Nephron (organoid): Measurements from ENCODE around the gene CCDC74B.
"Not testable (repeated sequence)": the region's sequence is repeated elsewhere in the genome, so short reads cannot be mapped to it uniquely, and the experiment has no call there.

Experiments used
- H3K27ac Mint-ChIP-seq, 3 experiments: 2 replicates each; pipeline ENCODE4 v1.8.0; 2020; ENCODE audit warnings: mixed read lengths in 3 of 3, mild to moderate bottlenecking in 2 of 3, moderate library complexity in 1 of 3
- H3K27me3 Mint-ChIP-seq: 2 replicates; pipeline ENCODE4 v1.8.0; 2021; ENCODE audit warnings: low read depth, mild to moderate bottlenecking, moderate library complexity, mixed read lengths
- H3K36me3 Mint-ChIP-seq: 2 replicates; pipeline ENCODE4 v1.8.0; 2020; ENCODE audit warnings: low read depth, mixed read lengths
- H3K4me1 Mint-ChIP-seq: 2 replicates; pipeline ENCODE4 v1.8.0; 2020; ENCODE audit warnings: mixed read lengths
- H3K4me3 Mint-ChIP-seq, 3 experiments: 2 replicates each; pipeline ENCODE4 v1.8.0; 2020; ENCODE audit warnings: mild to moderate bottlenecking in 3 of 3, mixed read lengths in 3 of 3, moderate library complexity in 2 of 3
- H3K9me3 Mint-ChIP-seq: 2 replicates; pipeline ENCODE4 v1.8.0; 2020; ENCODE audit warnings: mixed read lengths
- CTCF ChIP-seq, 3 experiments: fragments of 200-600 bp; sonication (generic); IDR thresholded peaks; one replicate each; pipeline ENCODE4 v1.5.0; 2021; ENCODE audit warnings: antibody characterized with exemption in 3 of 3; ENCODE audit not compliant: unreplicated experiment in 3 of 3

CCDC74B gene

DNA sequence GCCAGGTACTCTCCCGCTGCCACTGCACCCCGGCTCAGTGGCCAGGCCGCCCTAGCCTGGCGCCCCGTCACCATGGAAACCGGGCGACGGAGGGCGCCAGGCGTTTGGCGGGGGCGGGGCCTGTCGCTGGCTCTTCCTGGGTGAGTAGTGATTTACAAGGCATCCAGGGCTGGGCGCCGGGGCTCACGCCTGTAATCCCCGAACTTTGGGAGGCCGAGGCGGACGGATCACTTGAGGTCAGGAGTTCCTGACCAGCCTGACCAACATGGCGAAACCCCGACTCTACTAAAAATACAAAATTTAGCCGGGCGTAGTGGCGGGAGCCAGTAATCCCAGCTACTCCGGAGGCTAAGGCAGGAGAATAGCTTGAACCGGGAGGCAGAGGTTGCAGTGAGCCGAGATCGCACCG is at the start of gene CCDC74B:
TSS of gene CCDC74B (minus strand) at position 107 of the 409 bp plus-strand sequence. CDS start 116 bp downstream, outside the sequence.
- not testable (repeated sequence) for H3K9me3 Mint-ChIP-seq, H3K4me1 Mint-ChIP-seq, H3K36me3 Mint-ChIP-seq, H3K27me3 Mint-ChIP-seq
- Mint-ChIP-seq H3K4me3 (peak within 1 kb of the TSS; percentile 83 to 88 (median 84)), H3K27ac (peak within 1 kb of the TSS in 2 of 3 experiments; percentile 51 to 70)

DNA sequence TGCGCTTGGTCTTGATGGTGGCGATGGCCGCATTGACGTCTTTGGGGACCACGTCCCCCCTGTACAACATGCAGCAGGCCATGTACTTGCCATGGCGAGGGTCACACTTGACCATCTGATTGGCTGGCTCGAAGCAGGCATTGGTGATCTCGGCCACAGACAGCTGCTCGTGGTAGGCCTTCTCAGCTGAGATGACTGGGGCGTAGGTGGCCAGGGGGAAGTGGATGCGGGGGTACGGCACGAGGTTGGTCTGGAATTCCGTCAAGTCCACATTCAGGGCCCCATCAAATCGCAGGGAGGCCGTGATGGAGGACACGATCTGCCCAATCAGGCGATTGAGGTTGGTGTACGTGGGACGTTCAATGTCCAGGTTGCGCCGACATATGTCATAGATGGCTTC is 48.9 kb upstream of the CCDC74B start:
- not testable (repeated sequence) for H3K4me3 Mint-ChIP-seq, H3K4me1 Mint-ChIP-seq, H3K9me3 Mint-ChIP-seq, H3K27me3 Mint-ChIP-seq, H3K36me3 Mint-ChIP-seq, H3K27ac Mint-ChIP-seq

DNA sequence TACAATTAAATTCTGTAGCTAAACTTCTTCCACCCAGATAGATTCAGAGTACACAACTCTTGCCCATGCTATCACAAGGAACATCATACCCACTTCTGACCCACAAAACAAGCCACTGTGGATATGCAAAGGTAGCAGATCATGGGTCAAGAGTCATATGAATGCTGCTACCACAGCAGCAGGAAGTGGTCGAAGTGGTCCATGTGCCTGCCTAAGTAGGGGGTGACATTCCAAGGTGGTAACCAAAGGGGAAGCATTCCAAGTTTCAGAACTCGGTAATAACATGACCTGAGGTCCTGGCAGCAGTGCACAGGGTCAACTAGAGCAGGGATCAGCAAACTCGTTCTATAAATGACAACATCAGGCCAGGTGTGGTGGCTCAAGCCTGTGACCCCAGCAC is 47.5 kb upstream of the CCDC74B start:
- not testable (repeated sequence) for H3K27me3 Mint-ChIP-seq, H3K4me1 Mint-ChIP-seq, H3K4me3 Mint-ChIP-seq, H3K27ac Mint-ChIP-seq, H3K9me3 Mint-ChIP-seq, H3K36me3 Mint-ChIP-seq

DNA sequence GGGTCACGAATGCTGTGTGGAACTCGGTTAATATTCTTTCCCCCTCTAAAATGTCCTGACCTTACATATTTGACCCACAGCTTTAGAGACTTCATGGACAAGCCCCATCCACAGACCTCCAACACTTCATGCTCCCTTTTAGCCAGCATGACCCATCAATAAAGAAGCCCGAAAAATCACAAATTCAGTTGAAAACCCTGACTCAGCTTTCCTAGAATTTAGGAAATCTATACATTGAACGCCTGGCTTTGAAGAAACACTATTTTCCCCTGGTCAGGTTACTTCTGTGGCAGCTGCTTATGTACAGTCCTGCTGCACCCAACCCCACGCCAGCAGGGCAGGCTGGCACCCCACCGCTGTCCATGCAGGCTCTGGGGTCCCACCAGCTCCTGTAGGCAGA is 46.4 kb upstream of the CCDC74B start:
- not testable (repeated sequence) for H3K9me3 Mint-ChIP-seq

DNA sequence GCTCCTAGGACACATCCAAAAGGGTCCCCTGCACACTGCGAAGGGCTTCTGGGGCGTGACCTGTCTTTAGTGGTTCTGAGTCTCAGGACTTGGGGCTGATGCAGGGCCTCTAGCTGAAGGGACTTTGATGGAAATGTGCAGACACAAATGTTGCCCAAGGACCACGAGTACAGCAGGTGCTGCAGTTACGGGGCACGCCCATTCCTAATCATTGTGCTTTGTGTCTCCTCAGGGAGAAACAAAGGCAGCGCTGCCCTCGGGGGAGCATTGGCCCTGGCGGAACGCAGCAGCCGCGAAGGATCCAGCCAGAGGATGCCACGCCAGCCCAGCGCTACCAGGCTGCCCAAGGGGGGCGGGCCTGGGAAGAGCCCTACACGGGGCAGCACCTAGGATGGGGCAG is 45.3 kb upstream of the CCDC74B start:
- Mint-ChIP-seq H3K36me3 (peaks cover 5% of the 10 kb centered on the region), H3K4me3 (no peak overlapping the region), H3K27me3 (no peaks in the 10 kb centered on the region), H3K4me1 (no peaks in the 10 kb centered on the region), H3K9me3 (no peaks in the 10 kb centered on the region), H3K27ac (no peak overlapping the region)
- TF ChIP-seq CTCF (IDR thresholded peaks at IDR 0.05; ENCODE audit: unreplicated experiment in 3 of 3), result no peak

More for the DNA sequence above, 46.4 kb upstream of the CCDC74B start:
- not testable (repeated sequence) for H3K4me3 Mint-ChIP-seq, H3K36me3 Mint-ChIP-seq, H3K4me1 Mint-ChIP-seq, H3K27me3 Mint-ChIP-seq, H3K27ac Mint-ChIP-seq

- H3K4me3 Mint-ChIP-seq, H3K27me3 Mint-ChIP-seq, H3K36me3 Mint-ChIP-seq, H3K27ac Mint-ChIP-seq, H3K9me3 Mint-ChIP-seq, H3K4me1 Mint-ChIP-seq: not testable (repeated sequence)
Measured at GRCh38 chr2:130188958-130189357, 44.0 kb upstream of the CCDC74B start.

GRCh38 chr2:130187859-130188792 is 43.2 kb upstream of the CCDC74B start:
- H3K9me3 Mint-ChIP-seq, H3K4me1 Mint-ChIP-seq, H3K4me3 Mint-ChIP-seq, H3K27ac Mint-ChIP-seq, H3K36me3 Mint-ChIP-seq, H3K27me3 Mint-ChIP-seq: not testable (repeated sequence)

DNA sequence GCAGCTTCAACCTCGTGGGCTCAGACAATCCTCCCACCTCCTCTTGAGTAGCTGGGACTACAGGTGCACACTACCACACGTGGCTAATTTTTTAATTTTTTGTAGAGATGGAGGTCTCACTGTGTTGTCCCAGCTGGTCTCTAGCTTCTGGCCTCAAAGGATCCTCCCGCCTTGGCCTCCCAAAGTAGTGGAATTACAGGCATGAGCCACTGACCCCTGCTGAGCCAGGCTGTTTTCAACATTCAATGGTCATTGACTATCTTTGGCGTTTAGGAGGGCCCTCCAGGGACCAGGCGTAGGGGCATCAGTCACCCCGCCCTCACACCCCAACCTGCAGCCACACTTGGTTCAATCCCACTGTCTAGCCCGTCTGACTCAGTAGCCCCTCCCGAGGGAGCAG is 42.4 kb upstream of the CCDC74B start:
- H3K27ac Mint-ChIP-seq, result no peak overlapping the region
- peaks cover 4% of the 10 kb centered on the region for H3K4me1 Mint-ChIP-seq
- H3K27me3 Mint-ChIP-seq, result no peaks in the 10 kb centered on the region
- TF ChIP-seq CTCF (IDR thresholded peaks at IDR 0.05; ENCODE audit: unreplicated experiment in 3 of 3), result no peak
- peaks cover 5% of the 10 kb centered on the region for H3K36me3 Mint-ChIP-seq
- H3K4me3 Mint-ChIP-seq, result no peak overlapping the region
- H3K9me3 Mint-ChIP-seq, result no peaks in the 10 kb centered on the region

- no peak overlapping the region for H3K27ac Mint-ChIP-seq
Measured at GRCh38 chr2:130186391-130186790, 41.5 kb upstream of the CCDC74B start.

More at GRCh38 chr2:130186391-130186790, 41.5 kb upstream of the CCDC74B start:
- Mint-ChIP-seq H3K27me3 (no peaks in the 10 kb centered on the region), H3K4me3 (no peak overlapping the region), H3K4me1 (peaks cover 4% of the 10 kb centered on the region), H3K36me3 (peaks cover 4% of the 10 kb centered on the region), H3K9me3 (no peaks in the 10 kb centered on the region)
- no peak for TF ChIP-seq CTCF (IDR thresholded peaks at IDR 0.05; ENCODE audit: unreplicated experiment in 3 of 3)
